GM18867 (cell line): ENCODE results near the gene CYP2F1.
"Not testable (repeated sequence)": the region's sequence is repeated elsewhere in the genome, so short reads cannot be mapped to it uniquely, and the experiment has no call there.

Source experiments
- ATAC-seq: cut with Tn5 transposase; IDR thresholded peaks from one replicate; pipeline ENCODE4 v1.9.1; 2021; ENCODE audit warnings: mild to moderate bottlenecking, moderate library complexity; ENCODE audit not compliant: unreplicated experiment

Gene CYP2F1

DNA sequence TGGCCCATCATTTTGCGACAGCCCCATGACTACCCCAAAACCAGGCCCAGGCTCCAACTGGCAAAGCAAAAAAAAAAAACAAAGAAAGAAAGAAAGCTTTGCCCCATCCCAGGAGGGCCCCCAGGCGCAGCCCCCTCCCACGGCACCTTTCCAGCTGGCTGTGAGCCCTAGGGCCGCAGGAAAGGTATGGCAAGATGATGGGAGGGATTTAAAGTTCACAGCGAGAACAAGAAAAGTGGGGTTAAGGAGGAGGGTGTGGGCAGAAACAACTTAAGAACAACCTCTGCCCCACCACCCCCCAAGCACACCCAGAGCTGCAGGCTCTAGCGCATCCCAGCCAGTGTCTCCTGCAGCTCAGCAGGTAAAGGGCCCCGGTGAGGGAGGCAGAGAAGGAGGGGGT, at the start of gene CYP2F1:
CYP2F1 (plus strand) TSS at position 301 of the 400 bp plus-strand sequence. CDS start 1,757 bp downstream, outside the sequence.
- no peak for ATAC-seq

DNA sequence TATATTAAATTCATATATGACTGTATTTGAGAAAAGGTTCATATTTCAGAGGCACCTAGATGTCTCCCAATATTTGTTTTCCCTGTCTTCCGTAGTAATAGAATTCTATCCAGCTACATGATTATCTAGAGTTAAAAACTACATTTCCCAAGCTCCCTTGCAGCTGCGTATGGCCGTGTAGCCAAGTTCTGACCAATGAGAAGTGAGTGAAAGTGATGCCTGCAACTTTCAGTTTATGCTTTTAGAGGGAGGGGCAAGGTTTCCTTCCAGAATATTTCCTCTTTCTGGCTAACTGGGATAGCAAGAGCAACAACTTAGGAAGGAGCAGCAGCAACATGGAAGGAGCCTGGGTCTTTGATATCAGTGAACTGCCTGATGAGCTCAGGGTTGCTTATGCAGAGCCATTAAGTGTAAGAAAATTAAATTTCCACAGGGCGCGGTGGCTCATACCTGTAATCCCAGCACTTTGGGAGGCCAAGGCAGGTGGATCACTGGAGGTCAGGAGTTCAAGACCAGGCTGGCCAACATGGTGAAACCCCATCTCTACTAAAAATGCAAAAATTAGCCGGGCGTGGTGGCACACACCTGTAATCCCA, 49.2 kb upstream of the CYP2F1 start:
- no peak for ATAC-seq

DNA sequence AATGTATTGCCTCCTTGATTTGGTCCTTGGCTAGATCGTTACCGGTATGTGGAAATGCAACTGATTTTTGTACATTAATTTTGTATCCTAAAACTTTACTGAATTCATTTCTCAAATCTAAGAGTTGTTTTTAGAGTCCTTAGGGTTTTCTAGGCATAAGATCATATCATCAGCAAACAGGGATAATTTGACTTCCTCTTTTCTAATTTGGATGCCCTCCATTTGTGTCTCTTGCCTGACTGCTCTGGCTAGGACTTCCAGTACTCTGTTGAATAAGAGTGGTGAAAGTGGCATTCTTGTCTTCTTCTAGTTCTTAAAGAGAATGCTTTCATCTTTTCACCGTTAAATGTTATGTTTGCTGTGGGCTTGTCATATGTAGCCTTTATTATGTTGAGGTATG, 37.9 kb upstream of the CYP2F1 start:
- ATAC-seq, result no peak

- no peak for ATAC-seq
These were observed 30.7 kb upstream of the CYP2F1 start for GRCh38 chr19:41083516-41083915.

GRCh38 chr19:41085748-41086415, 28.4 kb upstream of the CYP2F1 start:
- ATAC-seq, result no peak

DNA sequence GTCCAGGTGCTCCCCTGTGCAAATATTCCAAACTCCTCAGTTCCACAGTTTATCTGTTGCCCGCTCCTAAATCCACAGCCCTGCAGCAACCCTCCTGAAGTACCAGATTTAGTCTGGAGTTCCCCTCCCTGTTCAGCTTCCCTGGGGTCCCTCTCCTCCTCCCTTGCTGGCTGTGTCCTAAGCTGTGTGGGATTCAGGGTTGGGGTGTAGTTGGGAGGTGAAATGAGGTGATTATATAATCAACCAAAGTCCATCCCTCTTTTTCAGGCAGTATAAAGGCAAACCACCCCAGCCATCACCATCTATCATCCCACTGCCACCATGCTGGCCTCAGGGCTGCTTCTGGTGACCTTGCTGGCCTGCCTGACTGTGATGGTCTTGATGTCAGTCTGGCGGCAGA, 26.1 kb upstream of the CYP2F1 start, which contains the start of gene CYP2A13:
CYP2A13 (plus strand) TSS at position 301 of the 400 bp plus-strand sequence; CDS start at position 322, 21 bp downstream.
- ATAC-seq, result no peak

DNA sequence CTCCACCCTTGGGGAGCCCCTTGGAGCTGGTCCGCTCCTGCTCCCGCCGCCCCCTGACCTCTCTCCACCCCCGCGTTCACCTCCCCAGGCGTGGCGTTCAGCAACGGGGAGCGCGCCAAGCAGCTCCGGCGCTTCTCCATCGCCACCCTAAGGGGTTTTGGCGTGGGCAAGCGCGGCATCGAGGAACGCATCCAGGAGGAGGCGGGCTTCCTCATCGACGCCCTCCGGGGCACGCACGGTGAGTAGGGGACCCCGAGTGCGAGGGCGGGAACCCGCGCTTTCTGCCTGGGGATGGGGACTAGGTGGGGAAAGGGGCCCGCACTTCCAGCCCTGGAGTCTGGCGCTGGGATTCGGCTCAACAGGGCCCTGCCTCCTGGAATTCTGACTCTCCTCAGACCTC, 24.3 kb upstream of the CYP2F1 start:
- no peak for ATAC-seq

DNA sequence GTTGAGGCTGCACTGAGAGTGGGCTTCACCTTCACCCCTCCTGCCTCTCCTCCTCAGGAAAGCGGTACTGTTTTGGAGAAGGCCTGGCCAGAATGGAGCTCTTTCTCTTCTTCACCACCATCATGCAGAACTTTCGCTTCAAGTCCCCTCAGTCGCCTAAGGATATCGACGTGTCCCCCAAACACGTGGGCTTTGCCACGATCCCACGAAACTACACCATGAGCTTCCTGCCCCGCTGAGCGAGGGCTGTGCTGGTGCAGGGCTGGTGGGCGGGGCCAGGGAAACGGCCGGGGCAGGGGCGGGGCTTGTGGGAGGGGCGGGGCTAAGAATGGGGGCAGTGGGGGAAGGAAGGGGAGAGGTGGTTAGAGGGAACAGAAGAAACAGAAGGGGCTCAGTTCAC, 18.5 kb upstream of the CYP2F1 start:
- ATAC-seq, result no peak

DNA sequence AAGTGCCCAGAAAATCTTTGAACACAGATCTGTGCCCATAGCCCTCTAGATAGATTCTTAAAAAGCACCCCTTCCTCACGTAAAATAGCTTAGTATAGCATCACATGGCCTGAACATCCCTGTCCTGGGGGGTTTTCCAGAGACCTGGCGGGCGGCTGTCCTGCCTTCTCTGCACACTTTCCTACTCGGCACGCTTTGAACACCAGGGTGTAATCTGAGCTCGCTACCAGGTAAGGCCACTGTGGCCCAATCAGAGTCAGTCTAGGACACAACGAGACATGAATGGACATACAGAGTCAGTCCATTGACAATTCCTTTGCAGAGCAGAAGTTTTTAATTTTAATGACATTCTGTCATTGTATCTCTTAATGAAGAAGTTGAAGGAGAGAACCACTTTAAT, 17.9 kb upstream of the CYP2F1 start:
- no peak for ATAC-seq

DNA sequence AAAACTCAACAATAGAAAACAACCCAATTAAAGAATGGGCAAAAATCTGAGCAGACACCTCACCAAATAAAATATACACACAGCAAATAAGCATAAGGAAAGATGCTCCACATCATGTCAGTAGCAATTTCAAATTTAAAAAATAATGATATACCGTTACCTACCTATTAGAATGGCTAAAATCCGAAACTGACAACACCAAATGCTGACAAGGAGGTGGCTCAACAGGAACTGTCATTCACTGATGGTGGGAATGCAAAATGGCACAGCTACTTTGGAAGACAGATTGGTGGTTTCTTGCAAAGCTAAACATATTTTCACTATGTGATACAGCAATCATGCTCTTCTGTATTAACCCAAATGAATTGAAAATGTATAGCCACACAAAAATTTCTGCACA, 16.9 kb upstream of the CYP2F1 start:
- ATAC-seq, result no peak

GRCh38 chr19:41098762-41099161, 15.5 kb upstream of the CYP2F1 start:
- no peak for ATAC-seq

DNA sequence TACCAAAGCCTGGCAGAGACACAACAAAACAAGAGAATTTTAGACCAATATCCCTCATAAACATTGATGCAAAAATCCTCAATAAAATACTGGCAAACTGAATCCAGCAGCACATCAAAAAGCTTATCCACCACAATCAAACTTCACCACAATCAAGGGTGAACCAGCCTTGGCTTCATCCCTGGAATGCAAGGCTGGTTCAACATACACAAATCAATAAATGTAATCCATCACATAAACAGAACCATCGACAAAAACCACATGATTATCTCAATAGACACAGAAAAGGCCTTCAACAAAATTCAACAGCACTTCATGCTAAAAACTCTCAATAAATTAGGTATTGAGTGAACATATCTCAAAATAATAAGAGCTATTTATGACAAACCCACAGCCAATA, 12.0 kb upstream of the CYP2F1 start:
- not testable (repeated sequence) for ATAC-seq

- ATAC-seq, result no peak
These were observed 8.1 kb upstream of the CYP2F1 start for GRCh38 chr19:41106177-41106576.

DNA sequence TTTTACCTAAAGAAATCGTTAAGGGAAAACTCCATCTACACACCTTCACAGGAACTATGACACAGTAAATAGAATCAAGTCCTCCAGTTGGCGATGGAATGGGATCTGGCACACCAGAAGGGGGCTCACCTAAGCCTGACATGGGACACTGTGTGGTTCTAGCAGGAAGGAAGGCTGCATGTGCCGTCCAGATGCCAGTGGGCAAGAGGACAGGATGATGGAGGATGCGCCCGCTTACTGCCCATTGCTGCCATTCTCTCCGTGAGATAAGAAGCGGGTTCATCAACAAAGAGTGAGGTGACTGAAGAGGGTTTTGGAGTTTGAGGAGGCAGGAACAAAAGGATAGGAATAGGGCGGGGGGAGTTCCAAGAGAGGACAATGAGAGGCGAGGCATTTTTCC, 2.9 kb upstream of the CYP2F1 start:
- ATAC-seq, result no peak

DNA sequence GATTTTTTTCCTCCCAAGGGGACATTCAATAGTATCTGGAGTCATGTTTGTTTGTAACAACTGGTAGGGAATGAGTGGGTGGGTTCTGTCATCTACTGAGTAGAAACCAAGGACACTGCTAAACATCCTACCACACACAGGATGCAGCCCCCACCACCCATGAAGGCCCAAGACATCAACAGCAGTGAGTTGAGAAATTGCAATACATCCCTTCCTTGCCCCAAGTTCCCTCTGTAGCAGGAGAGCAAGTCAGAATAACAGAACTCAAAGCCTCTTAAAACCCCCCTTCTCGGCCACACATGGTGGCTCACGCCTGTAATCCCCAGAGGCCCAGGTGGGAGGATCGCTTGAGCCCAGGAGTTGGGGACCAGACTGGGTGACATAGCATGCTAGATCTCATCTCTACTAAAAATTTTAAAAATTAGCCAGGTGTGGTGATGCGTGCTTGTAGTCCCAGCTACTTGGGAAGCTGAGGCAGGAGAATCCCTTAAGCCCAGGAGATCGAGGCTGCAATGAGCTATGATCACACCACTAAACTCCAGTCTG, 2.4 kb upstream of the CYP2F1 start:
- ATAC-seq, result no peak

- no peak for ATAC-seq
These were observed 1.4 kb upstream of the CYP2F1 start for GRCh38 chr19:41112728-41113290.

DNA sequence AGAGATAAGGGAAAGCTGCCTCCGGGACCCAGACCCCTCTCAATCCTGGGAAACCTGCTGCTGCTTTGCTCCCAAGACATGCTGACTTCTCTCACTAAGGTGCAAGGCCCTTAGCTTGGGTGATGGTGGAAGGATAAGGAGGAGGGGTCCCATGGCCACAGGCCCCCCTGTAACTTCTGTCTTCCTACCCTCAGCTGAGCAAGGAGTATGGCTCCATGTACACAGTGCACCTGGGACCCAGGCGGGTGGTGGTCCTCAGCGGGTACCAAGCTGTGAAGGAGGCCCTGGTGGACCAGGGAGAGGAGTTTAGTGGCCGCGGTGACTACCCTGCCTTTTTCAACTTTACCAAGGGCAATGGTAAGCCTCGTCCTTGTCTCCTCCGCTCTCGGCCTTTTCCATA, 2.0 kb downstream of the CYP2F1 start:
- no peak for ATAC-seq

DNA sequence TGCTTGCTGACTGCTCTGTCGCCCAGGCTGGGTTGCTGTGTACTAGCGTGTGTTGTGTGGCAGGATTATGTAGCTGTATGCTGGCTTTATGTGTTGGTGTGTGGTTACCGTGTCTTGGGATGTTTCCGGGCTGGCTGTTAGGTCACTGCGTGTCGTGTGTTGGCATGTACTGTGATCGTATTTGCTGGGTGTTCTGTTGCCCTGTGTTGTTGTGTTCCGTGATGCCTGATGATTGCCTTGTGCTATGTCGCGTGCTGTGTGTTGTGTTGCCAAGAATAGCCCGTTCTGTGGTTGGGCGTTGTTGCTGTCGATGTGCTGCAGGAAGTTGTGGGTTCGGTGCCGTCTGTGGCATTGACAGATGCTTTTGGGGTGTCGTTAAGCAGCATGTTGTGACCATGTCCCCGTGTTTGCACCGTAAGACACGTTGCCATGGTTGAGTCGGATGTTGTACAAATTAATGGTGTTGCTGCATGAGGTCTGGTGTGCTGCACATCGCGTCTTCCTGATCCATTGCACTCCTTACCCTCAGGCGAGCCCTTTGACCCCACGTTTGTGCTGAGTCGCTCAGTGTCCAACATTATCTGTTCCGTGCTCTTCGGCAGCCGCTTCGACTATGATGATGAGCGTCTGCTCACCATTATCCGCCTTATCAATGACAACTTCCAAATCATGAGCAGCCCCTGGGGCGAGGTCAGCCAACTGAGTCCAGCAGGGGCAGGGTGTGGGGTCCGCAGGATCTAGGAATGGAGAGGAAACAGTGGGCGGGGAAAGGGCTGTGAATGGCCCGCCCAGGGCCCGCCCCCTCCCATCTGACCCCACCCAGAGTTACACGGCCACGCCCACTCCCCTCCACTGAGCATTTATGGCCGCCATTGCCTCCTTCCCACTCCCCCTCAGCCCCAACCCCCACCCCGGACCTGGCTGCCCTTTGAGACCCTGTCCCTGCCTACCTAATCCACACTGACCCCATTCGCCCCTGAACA, 7.0 kb downstream of the CYP2F1 start:
- not testable (repeated sequence) for ATAC-seq

GRCh38 chr19:41122846-41123245, 8.6 kb downstream of the CYP2F1 start:
- not testable (repeated sequence) for ATAC-seq

GRCh38 chr19:41123716-41124294, 9.6 kb downstream of the CYP2F1 start:
- no peak for ATAC-seq
